Stimulated activated CD4-positive, alpha-beta T cell treated with anti-CD3 and anti-CD28 coated beads, Interleukin-1b, Interleukin-23, amount 100 ng/mL, for 1 hour (primary cell): ENCODE data around the gene ILRUN.
A peak's percentile ranks its signal among the peaks of the same experiment; 100 is the strongest.
"Not testable (repeated sequence)": the region's sequence is repeated elsewhere in the genome, so short reads cannot be mapped to it uniquely, and the experiment has no call there.

Experiments used
- DNase-seq, 2 donors: peaks; one replicate each; pipeline ENCODE4 v3.0.0-alpha.2; 2020; ENCODE audit warnings: low read depth in 2 of 2

The ILRUN gene

DNA sequence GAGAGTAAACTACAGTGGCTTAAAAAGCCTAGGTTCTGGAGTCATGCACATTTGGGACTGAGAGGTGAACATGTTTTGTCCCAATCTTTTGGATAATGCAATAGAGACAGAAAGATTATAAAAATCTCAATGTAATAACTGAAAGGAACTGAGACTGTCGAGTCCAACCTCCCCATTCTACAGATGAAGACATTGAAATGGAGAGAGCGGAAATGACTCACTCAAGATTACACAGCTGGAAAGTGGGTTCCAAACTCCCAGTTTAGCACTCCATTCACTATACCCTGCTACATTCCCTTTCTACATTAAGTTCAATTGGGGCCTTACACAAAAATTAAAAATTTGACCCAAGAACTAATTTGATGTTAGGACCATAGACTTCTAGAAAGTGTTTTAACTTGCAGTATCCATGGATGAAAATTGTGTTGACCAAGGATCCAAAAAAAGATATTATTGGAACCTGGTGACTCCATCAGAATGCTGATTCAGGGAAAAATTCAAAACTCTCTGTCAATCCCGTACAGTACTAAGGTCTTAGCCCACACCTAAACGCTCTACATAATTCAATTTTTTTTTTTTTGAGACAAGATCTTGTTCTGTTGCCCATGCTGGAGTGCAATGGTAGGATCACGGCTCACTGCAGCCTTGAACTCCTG lies 1.5 kb upstream of the ILRUN start:
- DNase-seq, result no peak

DNA sequence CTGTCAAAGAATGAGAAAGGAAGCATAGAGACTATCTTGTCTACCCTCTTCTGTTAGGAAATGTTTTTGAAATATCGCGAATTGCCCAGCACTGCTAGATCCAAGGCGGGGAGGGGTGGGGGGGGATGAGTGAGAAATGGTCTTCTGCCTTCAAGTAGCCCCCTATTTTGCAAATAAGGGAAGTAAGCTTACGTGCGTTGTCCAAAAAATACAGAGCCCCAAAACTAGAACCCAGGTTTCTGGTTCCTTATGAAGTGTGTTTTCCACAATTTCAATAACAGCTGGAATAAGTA lies 923 bp upstream of the ILRUN start:
- no peak for DNase-seq

DNA sequence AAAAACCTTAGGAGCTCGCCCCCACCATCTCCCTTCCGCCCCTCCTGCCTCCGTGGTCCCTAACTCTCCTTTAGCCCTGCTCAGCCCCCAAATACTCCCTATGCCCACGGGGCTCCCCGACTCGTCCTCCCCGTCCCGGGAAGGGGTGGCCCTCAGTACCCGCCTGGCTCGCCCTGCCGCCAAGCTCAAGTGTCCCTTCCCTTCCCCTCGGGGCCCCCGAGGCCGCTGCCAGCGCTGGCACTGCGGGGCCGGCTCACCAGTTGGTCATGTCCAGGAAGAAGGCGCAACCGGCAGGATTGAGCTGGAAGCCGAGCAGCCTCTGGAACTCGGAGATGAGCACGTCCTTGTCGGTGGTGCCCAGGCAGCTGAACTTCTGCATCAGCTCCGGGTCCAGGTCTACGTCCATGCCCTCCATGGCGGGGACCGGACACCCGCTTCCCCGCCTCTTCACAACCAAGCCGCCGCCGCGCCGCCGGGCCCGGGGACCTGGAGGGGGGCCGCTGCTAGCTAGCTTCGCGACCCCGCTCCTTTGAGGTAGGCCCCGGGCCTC lies 303 bp downstream of the ILRUN start:
- no peak for DNase-seq

DNA sequence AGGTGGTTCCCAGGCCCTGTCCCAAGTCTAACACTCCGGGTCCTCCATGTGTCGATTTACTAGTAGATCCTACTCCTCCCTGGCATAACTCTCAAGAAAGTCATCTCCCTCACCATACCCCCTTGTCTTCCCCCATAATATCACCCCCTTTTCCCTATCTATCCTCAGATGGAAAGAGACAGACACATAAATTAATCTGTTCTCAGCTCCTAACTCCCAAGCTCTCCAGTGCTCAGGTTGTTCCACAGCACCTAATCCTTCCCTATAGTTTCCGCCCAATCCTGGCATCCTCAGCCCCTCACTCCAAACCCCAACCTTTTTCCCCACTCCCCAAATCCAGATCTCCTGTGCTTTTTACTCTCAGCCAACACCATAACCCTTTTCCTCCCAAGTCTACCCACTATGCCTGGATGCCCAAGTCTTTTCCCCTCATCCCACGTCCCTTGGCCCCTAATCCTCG lies 808 bp downstream of the ILRUN start:
- no peak for DNase-seq

DNA sequence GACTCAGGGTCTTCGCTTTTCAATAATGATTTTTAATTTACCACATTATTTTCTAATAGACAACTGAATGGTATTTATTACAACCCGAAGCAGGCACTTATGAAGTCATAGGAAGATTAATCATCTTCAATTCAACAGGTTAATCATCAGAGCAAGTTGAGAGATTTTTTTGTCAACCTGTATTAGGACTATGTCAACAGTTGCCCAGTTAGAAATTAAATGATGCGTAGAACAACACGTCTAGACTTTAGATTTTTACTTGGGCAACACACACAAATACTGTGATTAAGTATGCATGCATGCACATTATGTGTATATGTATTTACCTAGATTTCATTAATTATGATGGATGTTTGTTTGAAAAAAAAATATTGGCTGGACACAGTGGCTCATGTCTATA lies 4.3 kb downstream of the ILRUN start:
- no peak for DNase-seq

DNA sequence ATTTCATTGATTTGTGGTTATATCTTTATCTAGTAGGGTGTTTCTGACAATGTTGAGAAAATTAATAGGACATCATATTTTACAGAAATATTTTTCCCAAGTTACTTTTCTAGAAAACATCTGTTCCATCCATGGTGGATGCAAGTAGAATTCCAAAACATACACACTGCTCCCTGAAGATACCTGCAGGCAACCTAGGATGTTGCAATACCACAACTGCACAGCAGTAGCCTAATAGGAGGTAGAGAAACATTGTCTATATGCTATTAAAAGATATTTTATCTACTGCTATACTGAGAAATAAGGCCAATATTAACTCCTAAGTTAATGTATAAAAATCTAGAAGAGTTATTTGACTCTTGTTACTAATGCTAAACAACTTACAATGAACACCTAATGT lies 6.8 kb downstream of the ILRUN start:
- no peak for DNase-seq

DNA sequence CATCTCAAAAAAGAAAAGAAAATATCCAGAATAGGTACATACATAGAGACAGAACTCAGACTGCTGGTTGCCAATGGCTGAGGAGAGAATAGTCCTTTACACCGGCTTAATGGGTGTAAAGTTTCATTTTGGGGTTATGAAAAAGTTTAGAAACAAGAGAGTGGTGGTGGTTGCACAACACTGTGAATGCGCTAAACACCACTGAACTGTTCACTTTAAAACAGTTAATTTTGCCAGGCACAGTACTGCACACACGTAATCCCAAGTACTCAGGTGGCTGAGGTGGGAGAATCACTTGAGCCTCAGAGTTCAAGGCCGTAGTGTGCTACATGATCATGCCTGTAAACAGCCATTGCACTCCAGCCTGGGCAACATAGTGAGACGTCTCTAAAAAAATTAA lies 7.6 kb downstream of the ILRUN start:
- no peak for DNase-seq

DNA sequence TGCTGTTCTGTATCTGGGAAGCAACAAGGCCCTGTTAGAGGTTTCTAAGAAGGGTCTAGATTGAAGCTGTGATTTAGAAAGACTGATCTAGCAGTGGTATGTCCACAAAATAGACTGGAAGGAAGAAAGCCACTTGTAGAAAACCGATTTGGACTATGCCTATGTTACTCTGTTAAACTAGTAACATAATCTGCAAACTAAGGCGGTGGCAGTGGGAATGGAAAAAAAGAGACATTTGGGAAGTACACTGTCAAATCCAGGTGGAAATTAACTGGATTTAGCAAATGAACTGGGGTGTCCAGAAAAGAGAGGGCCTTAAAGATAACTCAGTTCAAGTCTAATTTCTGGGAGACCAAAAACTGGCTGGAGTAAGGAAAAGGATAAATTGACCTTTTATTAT lies 11.6 kb downstream of the ILRUN start:
- no peak for DNase-seq

DNA sequence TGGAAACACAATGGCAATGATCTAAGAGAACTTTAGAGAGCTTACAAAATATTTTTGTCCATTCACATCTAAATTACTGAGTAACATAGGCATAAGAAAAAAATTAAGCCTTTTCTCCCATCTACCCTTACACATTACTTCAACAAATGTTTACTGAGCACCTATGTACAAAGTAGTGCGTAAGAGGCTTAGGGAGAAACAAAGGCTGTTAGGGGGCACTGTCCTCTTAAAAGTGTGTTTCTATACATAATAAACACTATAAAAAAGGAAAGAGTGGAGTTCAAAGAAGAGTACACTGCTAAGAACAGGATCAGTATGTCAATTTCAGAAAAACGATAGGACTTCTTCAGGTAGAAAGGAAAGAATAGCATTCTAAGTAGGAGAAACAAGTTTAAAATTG lies 12.2 kb downstream of the ILRUN start:
- DNase-seq, result no peak

DNA sequence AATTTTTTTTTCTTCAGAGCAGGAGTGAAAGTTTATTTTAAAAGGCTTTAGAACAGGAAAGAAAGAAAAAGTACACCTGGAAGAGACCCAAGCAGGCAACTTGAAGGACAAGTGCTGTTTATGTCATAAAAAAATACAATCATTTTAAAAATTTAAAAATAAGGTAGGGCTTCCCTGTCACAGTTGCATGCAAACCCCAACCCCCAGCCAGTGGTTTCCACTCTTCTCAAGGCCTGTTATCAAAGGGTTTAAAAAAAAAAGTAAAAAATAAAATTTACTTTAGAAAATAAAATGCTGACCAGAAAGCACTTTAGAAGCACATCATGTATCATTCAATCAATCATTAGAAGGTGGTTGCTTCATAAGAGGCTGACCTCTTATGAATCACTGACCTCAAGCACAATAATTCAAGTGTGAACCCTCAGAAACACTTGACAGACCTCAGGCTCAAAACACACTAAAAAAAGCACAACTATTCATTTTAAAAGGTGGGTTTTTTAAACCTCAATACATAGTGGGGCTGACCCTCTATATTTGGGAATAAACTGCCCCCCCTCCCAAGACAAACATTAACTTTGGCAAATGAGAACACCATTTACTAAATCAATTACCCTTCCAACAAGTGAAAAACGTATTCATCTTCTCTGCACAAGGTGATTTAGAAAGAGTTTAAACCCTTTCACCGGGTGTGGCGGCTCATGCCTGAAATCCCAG lies 15.6 kb downstream of the ILRUN start:
- DNase-seq, result no peak

DNA sequence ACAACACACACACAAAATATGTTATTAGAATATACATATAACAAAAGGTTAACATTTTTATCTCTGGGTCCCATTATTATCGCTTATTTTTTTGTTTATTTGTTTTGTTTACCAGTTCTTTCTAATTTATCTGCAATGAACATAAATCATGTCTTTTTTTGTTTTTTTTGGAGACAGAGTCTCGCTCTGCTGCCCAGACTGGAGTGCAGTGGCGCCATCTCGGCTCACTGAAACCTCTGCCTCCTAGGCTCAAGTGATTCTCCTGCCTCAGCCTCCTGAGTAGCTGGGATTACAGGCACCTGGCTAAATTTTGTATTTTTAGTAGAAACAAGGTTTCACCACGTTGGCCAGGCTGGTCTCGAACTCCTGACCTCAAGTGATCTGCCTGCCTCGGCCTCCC lies 16.3 kb downstream of the ILRUN start:
- not testable (repeated sequence) for DNase-seq

DNA sequence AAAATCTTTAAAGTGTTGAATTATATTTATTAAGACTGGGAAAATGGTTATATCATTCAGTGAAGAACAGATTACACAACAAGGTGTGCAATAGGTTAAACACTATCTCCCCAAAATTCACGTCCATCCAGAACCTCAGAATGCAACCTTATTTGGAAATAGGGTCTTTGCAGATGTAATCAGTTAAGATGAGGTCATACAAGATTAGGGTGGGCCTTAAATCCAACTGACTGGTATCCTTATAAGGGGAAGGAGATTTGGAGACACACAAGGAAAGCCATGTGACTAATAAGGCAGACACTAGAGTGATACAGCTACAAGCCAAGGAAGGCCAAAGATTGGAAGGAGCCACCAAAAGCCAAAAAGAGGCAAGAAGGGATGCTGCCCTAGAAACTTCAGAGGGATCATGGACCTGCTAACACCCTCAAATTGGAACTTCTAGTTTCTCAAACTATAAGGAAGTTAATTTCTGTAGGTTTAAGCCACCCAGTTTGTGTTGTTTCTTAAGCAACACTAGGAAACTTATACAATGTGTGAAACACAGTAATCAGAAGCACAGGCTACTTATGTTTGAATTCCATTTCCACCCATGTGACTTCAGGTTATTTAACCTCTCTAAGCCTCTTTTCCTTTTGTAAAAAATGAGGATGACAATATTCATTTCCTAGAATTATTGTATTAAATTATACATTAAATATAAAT lies 16.9 kb downstream of the ILRUN start:
- no peak for DNase-seq

DNA sequence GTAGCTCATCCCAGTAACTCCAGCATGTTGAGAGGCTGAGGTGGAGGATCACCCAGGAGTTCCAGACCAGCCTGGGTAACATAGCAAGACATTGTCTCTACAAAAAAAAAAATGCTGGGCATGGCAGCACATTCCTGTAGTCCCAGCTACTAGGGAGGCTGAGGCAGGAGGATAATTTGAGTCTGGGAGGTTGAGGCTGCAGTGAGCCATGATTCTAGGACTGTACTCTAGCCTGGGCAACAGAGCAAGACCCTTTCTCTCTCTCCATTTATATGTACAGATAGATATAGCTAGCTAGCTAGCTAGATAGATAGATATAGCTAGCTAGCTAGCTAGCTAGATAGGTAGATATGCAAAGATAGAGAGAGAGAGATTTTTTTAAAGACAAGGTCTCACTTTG lies 20.4 kb downstream of the ILRUN start:
- DNase-seq, result no peak

DNA sequence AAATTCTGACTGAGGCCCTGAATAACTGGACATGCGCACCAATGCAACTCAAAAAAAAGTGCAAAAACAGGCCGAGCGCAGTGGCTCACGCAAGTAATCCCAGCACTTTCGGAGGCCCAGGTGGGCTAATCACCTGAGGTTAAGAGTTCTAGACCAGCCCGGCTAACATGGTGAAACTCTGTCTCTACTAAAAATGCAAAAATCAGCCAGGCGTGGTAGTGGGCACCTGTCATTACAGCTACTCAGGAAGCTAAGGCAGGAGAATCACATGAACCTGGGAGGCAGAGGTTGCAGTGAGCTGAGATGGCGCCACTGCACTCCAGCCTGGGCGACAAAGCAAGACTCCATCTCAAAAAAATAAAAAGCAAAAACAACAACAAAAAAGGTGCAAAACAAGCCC lies 21.6 kb downstream of the ILRUN start:
- not testable (repeated sequence) for DNase-seq

DNA sequence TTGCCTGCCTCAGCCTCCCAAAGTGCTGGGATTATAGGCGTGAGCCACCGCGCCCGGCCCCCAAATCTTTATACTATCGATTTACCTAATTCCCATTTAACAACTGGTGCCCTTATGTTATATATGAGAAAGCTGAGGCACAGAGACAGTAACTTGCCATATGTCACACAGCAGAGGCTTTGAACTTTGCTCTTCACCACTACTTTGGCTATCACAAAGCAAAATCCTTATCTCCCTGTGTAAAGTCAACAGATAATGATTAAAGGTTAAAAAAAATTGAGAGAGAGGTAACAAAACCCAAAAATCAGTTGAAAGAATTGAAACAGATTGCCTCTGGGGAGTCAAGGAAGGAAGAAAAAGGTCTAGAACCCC lies 22.3 kb downstream of the ILRUN start:
- no peak for DNase-seq

DNA sequence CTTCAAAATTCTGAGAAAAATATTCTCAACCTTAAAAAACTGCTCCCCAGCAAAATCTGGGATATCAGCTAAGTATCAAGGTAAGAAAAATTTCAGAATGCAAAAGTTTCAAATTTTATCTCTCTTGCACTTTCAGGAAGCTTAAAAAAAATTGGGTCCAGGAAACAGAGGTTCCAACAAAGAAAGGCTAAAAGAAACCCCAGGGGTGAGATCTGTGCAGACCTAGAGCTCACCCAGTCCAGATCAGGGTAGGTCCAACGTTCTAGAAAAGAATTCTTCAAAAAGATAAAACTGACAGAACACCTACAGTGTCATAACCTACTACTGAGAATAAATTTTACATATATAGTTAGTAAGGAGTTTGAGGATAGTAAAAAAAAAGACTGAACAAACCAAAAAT lies 23.5 kb downstream of the ILRUN start:
- no peak for DNase-seq

DNA sequence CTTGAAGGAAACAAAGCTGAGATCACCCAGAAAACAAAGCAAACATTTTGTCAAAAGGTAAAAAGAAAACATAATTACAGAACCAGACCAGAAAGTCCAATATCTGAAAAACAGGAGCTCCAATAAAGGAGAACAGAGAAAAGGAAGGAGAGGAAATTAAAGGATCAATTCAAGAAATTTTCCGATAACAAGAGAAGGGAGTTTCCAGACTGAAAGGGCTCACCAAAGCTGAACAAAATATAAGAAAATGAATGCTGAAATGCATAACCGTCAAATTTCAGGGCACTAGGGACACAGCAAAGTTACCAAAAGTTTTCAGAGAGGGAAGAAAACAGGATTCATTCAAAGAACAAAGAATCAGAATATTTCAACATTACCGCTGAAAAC lies 23.9 kb downstream of the ILRUN start:
- DNase-seq, result no peak

DNA sequence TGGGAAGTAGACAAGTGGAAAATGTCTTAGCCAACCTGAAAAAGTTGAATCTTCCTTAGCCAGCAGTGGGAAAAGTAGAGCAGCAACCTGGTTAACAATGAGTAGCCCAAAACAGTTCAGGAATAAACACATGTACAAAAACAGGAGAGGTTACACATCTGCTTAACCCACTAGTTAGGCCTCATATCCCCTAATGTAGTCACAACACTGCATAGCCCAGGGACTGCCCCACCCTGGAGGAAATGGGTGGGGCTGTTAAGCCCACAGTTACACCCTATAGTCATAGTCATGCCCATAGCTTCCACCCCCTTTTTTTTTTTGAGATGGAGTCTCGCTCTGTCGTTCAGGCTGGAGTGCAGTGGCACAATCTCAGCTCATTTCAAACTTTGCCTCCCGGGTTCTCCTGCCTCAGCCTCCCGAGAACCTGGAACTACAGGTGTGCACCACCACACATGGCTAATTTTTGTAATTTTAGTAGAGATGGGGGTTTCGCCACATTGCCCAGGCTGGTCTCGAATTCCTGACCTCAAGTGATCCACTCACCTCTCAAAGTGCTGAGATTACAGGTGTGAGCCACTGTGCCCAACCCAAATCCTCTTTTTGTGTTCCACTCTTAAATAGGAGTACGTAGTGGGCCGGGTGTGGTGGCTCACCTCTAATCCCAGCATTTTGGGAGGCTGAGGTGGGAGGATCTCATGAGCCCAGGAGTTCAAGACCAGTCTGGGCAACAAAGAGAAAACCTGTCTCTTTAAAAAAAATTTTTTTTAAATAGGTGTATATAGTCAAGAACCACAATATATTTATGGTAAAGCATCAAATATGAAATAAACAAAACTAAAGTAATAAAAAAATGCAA lies 24.5 kb downstream of the ILRUN start:
- DNase-seq, result peak; percentile 34 to 41

DNA sequence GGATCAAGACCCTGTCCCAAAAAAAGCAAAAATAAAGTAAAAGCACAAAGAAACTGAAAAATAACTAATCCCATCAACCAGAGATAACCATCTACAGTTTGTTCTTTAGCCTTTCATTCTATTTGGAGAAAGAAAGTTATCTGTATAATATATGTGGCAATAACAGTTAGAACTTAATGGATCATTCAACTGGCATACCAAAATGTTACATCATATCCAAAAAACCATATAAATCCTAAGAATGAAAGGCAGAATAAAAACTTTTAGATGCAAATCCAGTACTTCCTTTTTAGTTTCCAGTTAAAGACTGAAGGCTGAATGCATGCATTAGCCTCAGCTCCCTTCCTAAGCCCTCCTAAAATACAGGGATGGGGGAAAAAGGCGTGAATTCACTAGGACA lies 25.2 kb downstream of the ILRUN start:
- no peak for DNase-seq

DNA sequence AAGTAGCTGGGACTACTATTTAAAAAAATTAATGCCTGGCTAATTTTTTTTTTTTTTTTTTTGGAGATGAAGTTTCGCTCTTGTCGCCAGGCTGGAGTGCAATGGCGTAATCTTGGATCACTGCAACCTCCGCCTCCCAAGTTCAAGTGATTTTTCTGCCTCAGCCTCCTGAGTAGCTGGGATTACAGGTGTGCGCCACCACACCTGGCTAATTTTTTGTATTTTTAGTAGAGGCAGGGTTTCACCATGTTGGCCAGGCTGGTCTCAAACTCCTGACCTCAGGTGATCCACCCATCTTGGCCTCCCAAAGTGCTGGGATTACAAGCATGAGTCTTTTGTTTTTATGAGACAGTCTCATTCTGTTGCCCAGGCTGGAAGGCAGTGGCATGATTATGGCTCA lies 27.8 kb downstream of the ILRUN start:
- DNase-seq, result not testable (repeated sequence)

DNA sequence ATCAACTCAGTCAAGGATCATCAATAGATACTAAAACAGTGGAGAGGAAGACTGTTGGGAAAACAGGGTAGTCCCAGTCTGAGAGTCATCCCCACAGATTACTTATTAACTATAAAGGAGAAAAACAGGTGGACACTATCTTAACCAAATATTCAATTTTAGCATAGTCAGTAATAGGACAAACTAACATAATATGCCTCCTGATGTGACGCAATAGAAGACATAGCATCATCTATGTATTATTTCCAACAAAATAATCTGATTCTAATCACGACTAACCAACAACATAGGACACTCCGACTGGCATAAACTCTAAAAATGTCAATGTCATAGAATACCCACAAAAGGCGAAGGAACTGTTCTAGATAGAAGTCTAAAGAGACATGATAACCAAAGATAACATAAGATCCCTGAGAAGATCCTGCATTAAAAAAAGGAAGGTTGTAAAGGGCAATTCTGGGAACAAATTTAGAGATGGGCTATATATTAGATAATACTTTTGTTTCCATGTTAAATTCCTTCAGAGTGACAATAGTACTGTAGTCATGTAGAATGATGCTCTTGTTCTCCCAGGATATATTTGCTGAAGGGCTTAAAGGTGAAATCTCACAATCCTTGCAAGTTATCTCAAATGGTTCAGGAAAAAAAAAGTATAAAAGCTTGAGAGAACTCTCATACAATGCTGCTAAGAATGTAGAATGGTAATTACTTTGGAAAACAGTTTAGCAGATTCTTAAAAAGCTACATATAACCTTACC lies 28.9 kb downstream of the ILRUN start:
- DNase-seq, result no peak
